Ovary (tissue), 3 donors: ENCODE measurements around the gene KHDRBS1.

Source experiments
- CTCF ChIP-seq, 3 donors: fragments of 450-650 bp in 2 of 3; fragments of 200-600 bp in 1 of 3; IDR thresholded peaks; one replicate each; pipeline versions ENCODE4 v1.5.1 to v1.8.0; 2016 to 2022; ENCODE audit warnings: antibody characterized with exemption in 3 of 3, mild to moderate bottlenecking in 1 of 3
- POLR2A ChIP-seq: fragments of 450-650 bp; IDR thresholded peaks from one replicate; pipeline ENCODE4 v1.6.1; 2017; ENCODE audit warnings: antibody characterized with exemption, mild to moderate bottlenecking, moderate library complexity
- donor health status: DM: no; HTN: no; CAD: no.

DNA sequence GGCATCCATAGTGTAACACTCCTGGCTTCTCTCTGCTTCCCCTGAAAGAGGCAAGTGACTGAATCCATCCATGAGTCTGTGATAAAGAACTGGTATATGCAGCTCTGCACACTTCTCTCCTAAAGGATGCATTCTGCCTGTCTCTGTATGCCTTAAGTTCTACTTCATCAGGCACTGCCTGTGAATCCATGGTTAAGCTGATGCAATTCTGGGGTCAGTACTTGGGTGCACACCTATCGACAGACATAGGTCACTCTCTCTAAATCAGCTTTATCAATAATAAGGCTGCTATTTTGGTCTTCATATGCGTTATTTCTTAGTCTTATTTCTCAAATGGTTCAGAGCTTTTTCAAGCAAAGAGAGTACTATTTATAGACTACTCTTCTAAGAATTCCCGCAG, 42.8 kb upstream of the KHDRBS1 start:
- TF ChIP-seq POLR2A, result no peak
- TF ChIP-seq CTCF (IDR thresholded peaks at IDR 0.05), result no peak
